ENCODE measurements around the gene NRCAM.

The NRCAM gene

GRCh38 chr7:108205311-108205710 is 250.9 kb downstream of the NRCAM start:
- no peak overlapping the region for H3K4me3 ChIP-seq (ENCODE audit: low read length)
- no peak for TF ChIP-seq CTCF (conservative IDR thresholded peaks at IDR 0.05; ENCODE audit: low read length)

GRCh38 chr7:108204281-108204796 is 251.9 kb downstream of the NRCAM start:
- TF ChIP-seq CTCF (conservative IDR thresholded peaks at IDR 0.05; ENCODE audit: low read length) = no peak
- DNase-seq (ENCODE audit: low read depth) = no peak

More at GRCh38 chr7:108205311-108205710, 250.9 kb downstream of the NRCAM start:
- no peak for DNase-seq (ENCODE audit: low read depth)

GRCh38 chr7:108203537-108203936 is 252.7 kb downstream of the NRCAM start:
- TF ChIP-seq CTCF (conservative IDR thresholded peaks at IDR 0.05; ENCODE audit: low read length) = no peak
- DNase-seq (ENCODE audit: low read depth) = no peak
- no peak overlapping the region for H3K4me3 ChIP-seq (ENCODE audit: low read length)

More at GRCh38 chr7:108204281-108204796, 251.9 kb downstream of the NRCAM start:
- H3K4me3 ChIP-seq (ENCODE audit: low read length) = no peak overlapping the region

GRCh38 chr7:108202743-108203142 is 253.5 kb downstream of the NRCAM start:
- no peak for TF ChIP-seq CTCF (conservative IDR thresholded peaks at IDR 0.05; ENCODE audit: low read length)
- no peak for DNase-seq (ENCODE audit: low read depth)
- no peak overlapping the region for H3K4me3 ChIP-seq (ENCODE audit: low read length)

- no peak for TF ChIP-seq CTCF (conservative IDR thresholded peaks at IDR 0.05; ENCODE audit: low read length)
- no peak for DNase-seq (ENCODE audit: low read depth)
- H3K4me3 ChIP-seq (ENCODE audit: low read length) = no peak overlapping the region
These were observed 254.5 kb downstream of the NRCAM start for GRCh38 chr7:108201766-108202165.

GRCh38 chr7:108200326-108200725 is 255.9 kb downstream of the NRCAM start:
- no peak for DNase-seq (ENCODE audit: low read depth)
- H3K4me3 ChIP-seq (ENCODE audit: low read length) = no peak overlapping the region
- no peak for TF ChIP-seq CTCF (conservative IDR thresholded peaks at IDR 0.05; ENCODE audit: low read length)

- no peak for DNase-seq (ENCODE audit: low read depth)
- no peak for TF ChIP-seq CTCF (conservative IDR thresholded peaks at IDR 0.05; ENCODE audit: low read length)
- H3K4me3 ChIP-seq (ENCODE audit: low read length) = no peak overlapping the region
These were observed 258.7 kb downstream of the NRCAM start for GRCh38 chr7:108197371-108198091.
